GM12874 (cell line): ENCODE results near the gene PEAK3.

Source experiments
- TF ChIP-seq, protein P1 (sequence below): IDR thresholded peaks from 2 replicates; pipeline ENCODE4 v1.5.1; 2011; ENCODE audit warnings: low read depth, mild to moderate bottlenecking, control low read depth, low read length, moderate library complexity; ENCODE audit not compliant: insufficient read depth

PEAK3 gene, protein sequence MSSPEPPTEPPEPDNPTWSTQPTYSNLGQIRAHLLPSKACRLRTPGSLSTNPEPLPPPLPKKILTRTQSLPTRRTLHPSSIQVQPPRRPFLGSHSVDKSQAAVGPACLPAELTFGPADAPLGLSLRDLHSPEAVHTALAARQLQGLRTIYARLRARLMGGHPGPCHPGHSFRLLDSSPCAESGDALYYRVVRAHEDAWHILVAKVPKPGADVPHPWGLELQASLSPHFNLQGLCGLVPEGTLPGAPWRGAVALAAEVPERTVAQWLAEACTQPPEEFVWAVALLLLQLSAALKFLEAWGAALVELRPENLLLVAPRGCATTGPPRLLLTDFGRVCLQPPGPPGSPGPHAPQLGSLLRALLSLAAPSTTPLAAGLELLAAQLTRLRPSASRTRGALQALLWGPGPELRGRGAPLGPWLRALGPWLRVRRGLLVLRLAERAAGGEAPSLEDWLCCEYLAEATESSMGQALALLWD

GRCh38 chr19:2282062-2282861 lies at the start of gene PEAK3:
TSS of gene PEAK3 (minus strand) at chr19:2282175. CDS start at chr19:2280931, 1,244 bp downstream.
- TF ChIP-seq, protein P1, sequence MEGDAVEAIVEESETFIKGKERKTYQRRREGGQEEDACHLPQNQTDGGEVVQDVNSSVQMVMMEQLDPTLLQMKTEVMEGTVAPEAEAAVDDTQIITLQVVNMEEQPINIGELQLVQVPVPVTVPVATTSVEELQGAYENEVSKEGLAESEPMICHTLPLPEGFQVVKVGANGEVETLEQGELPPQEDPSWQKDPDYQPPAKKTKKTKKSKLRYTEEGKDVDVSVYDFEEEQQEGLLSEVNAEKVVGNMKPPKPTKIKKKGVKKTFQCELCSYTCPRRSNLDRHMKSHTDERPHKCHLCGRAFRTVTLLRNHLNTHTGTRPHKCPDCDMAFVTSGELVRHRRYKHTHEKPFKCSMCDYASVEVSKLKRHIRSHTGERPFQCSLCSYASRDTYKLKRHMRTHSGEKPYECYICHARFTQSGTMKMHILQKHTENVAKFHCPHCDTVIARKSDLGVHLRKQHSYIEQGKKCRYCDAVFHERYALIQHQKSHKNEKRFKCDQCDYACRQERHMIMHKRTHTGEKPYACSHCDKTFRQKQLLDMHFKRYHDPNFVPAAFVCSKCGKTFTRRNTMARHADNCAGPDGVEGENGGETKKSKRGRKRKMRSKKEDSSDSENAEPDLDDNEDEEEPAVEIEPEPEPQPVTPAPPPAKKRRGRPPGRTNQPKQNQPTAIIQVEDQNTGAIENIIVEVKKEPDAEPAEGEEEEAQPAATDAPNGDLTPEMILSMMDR = no peak

DNA sequence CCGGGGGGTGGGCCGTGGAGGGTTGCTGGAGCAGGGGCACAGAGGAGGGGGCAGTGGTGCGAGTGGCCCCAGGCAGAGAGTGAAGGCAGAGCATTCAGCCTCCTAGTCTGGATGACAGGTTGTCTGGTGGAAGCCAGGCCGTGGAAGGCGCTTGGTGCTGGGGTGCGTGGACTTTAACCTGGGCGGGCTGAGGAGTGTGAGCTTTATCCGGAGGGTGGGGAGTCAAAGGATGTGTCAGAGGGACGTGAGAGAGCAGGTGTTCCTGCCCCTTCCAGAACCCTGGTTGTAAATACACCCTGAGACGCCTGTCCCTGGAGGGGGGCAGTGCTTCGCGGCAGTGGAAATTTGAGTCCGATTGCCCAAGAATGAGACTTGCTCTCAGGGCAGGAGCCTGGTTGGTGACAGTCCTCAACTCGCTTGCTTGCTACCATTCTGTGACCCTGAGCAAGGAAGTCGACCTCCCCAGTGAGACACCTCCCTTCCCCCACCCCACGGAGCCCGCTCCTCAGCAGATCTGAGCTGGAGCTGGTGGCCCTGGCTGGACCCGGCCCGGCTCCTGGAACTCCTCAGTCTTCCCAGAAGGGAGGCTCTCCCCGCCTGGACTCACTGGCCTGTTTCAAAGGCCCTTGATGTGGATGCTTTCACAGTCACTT lies 48.8 kb upstream of the PEAK3 start:
- TF ChIP-seq, protein P1 = no peak

DNA sequence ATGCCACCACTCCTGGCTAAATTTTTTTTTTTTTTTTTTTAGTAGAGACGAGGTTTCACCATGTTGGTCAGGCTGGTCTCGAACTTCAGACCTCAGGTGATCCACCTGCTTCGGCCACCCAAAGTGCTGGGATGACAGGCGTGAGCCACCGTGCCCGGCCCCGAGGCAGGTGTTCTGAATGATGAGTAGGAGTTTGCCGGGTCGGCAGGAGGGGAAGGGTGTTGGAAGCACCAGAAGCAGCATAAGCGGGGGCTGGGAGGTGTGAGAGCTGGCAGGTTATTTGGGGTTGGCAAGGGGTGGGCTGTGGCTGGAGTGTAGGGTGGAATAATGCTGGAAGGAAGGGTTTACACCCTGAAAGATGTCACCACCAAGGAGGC lies 48.3 kb upstream of the PEAK3 start:
- TF ChIP-seq, protein P1 = no peak

DNA sequence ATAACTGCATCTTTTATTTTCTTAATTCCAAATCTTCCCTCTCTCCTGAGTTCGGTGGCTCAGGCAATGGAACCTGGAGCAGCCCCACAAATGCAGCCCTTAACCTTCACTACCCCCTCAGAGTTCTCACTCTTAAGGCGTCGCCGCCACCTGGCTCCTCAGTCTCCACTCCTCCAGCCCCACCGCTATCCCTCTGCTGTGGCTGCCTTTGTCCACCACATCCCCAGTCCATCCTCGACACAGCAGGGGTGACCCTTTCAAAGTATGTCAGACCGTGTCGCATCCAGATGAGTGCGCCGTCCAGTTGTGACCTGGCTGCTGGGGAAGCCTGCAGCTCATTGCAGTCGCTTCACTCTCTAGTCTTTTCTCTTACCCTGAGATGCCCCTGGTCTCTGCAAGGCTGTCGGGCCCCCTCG lies 47.5 kb upstream of the PEAK3 start:
- TF ChIP-seq, protein P1 = no peak

DNA sequence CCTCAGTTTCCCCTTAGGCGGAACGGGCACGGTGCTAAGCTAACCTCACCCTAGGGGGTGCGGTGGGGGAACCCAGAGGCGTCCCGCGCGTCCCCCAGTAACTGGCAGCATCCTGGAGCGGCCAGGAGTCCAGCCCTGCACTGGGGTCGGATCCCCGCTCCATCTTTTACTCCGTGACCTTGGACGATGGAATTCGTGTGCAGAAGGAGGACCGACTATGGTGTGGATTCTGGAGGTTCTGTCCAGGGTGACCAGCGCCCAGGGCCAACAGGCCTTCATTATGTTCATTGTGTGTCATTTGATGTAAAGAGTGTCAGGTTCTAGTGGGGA lies 47.1 kb upstream of the PEAK3 start:
- TF ChIP-seq, protein P1 = no peak

GRCh38 chr19:2328401-2329148 lies 46.6 kb upstream of the PEAK3 start, which contains the start of the genes LSM7 and SPPL2B:
TSS of gene LSM7 (minus strand) at chr19:2328586. CDS start at chr19:2328566, 20 bp downstream.
TSS of gene SPPL2B (plus strand) at chr19:2328684. CDS start at chr19:2328710, 26 bp downstream.
- TF ChIP-seq, protein P1 = no peak
